Activated CD4-positive, alpha-beta T cell treated with anti-CD3 and anti-CD28 coated beads, Interleukin-2, Interleukin-4, amounts not matched to agents 100 ng/mL and 50 ng/mL, durations not matched to agents 16 hours and 8 hours (primary cell): ENCODE results near the gene PRKG2.

Experiments
- DNase-seq: peaks from one replicate; pipeline ENCODE4 v3.0.0-alpha.2; 2020; ENCODE audit warnings: low spot score

The PRKG2 gene

DNA sequence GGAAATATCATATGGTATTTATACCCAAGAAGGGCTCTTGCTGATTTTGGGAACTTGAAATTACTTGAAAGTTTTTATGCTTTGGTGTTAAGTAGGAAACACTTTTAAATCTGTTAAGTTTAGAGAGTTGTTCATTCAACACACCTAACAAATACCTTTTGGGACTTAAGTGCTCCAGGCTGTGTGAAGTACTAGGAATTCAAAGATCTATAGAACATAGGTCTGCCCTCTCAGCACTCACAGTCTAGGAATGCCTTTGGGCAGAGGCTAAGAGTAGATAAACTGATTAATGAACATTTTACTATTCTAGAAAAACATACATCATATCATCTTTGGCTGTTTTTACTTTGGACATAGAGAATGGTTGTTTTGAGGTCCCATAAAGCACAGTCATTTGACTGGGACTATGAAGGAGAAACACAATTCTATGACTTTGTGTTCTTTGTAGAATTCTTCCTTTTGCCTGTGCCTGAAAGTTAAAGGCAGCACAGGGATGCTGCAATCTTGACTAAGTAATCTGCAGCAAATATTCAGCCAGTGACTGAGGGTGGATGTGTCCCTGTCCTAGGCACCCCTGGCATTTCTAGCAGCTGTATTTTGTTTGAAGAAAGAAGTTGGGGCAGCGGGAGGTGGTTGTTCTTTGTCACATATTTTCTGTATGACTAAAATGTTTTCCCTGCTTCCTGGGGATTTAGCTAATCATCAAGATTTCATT is 176.2 kb downstream of the PRKG2 start:
- no peak for DNase-seq
